ENCODE results near the gene INSRR.

INSRR gene

DNA sequence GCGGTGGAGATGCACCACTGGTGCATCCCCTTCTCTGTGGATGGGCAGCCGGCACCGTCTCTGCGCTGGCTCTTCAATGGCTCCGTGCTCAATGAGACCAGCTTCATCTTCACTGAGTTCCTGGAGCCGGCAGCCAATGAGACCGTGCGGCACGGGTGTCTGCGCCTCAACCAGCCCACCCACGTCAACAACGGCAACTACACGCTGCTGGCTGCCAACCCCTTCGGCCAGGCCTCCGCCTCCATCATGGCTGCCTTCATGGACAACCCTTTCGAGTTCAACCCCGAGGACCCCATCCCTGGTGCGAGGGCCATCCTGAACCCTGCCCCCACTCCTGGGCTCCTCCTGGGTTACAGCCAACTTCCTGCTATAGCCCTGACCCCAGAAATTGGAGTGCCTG lies 14.7 kb upstream of the INSRR start:
- DNase-seq = no peak

DNA sequence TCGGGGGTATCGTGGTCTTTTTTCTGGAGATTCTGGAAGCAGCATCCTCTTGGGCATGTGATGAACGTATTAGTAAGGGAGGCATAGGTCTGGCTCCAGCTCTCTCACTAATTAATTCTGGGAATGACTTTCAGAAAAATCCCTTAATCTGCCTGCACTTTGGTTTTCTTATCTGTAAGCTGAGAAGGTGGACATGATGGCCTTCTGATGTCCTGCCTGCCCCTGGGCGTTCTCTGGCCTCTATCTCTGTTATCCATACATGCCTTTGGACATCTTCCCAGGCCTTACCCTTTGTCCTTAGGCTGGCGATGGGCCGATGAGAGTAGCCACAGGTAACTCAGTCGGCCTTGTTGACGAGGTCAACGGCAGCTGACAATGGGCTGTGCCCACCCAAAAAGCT lies 10.5 kb upstream of the INSRR start:
- no peak for DNase-seq

DNA sequence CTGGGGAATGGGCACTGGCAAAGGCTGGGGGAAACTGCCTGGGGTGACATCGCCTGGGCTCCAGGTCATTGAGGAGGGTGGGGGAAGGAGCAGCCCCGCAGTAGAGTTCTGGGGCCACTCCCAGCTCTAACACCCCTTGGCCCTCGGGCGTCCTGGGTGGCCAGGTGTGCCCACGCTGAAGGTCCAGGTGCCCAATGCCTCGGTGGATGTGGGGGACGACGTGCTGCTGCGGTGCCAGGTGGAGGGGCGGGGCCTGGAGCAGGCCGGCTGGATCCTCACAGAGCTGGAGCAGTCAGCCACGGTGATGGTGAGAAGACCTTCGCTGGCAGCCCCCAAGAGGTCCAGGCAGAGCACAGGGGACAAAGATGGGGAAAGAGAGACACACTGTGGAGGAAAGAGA lies 9.4 kb upstream of the INSRR start:
- DNase-seq = no peak

DNA sequence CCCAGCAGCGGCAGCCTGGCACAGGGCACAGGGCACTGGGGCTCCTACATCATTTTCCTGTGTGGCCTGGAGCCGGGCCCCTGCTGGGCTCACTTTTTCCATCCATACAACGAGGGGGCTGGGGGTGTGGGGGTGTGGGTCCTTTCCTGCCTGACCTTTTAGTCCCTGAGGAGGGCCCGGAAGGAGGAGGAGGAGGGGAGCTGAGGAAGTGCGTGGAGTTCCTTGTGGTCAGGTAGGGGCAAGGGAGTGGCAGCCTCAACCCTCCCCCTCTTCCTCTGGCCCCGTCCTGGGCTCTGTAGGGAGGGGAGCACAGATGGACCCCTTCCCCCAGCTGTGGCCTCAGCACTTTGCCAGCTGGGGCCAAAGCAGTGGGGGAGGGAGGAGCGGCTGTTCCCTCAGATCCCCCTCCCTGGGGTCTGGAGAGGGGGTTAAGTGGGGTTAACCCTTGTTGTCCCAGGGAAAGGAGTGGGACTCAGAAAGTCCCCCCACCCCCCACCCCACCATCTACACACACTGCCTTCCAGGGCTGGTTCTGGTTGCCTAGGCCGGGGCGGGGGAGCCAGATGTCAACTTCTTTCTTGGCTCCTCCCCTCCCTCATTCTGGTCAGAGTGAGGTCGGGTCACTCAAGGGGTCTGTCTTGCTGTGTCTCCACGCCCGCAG lies 7.5 kb upstream of the INSRR start:
- no peak for DNase-seq

DNA sequence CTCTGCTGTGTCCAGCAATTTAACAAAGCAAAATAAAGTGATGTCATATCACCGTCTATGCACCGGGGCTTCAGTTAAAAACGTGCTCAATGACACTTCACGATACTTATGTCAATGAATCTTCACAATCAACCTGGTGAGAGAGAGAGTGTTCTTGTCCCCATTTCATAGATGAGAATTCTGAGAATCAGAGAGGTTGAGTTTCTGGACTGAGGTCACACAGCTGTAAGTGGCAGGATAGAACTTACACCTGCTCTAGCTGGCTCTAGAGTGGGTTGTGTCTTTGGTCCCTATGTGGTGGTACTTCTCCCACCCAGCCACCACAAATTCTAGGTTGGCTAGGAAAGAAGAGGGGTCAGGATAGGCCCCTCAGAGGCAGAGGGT lies 6.9 kb upstream of the INSRR start:
- no peak for DNase-seq

DNA sequence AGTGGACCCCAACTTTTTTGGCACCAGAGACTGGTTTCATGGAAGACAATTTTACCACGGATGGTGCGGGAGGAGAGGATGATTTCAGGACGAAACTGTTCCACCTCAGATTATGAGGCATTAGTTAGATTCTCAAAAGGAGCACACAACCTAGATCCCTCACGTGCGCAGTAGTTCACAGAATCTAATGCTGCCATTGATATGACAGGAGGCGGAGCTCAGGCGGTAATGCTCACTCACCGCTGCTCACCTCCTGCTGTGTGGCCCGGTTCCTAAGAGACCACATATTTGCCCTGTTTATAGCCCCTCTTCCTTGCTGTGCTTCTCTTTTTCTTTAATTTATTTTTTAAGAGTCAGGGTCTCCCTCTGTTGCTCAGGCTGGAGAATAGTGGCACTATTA lies 6.3 kb upstream of the INSRR start:
- DNase-seq = no peak

DNA sequence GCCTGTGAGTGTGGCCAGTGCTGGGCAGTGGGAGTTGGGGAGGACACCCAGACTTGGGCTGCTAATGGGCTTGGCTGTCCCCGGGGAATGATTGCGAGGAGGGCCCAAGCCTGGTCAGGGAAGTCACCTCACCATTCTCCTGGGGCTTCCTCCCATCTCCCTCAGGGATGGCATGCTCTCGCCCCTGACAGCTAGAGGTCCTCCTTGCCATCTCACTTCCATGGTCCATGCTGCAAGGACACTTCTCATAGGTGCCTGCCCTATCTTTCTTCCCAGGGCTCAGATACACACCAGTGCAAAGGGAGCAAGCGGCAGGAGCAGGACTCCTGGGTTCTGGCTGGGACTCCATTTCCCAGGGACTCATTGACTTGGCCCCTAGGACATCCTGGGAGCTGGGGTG lies 5.9 kb upstream of the INSRR start:
- no peak for DNase-seq

DNA sequence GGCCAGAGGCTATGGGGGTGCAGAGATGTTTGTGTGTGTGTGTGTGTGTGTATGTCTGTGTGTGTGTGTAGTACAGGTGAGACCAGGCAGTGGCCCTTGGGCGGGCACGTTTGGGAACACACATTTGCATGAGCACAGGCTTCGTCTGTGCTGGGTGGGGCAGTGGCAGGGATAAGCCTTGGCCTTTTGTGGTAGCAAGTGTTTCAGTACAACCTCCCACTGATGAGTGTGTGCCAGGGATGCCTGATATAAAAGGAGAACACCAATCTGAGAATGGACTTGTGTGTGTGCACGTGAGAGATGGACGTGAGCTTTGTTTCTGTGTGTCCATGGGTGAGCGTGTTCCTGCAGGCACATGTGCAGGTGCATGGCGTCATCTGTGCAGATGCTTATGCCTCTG lies 4.7 kb upstream of the INSRR start:
- no peak for DNase-seq

DNA sequence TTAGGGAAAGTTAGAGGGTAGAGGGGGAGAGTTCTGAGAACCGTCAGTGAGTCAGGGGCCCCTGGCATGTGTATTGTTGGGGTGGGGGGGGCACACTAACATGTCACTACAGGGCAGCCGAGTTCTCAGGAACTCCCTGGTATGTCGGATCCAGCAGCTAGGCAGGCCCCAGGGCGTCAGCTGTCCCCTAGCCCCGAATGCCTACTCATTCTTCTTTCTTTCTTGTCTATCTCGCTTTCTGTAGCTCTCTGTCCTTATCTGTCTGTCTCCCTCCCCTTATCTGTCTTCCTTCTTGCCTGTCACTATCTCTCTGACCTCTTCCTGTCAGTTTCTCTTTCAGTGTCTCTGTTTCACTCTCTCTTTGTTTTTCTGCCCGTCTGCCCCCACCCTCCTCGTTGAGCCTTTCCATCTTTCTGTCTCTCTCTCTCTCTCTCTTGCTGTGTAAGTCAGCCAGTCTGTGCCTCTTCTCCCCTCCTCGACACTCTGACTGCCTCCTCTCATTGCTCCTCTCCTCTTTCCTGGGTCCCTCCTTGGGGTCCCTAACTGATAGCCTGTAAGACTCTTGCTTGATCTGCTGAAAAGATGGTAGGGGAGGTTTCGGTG lies 4.2 kb upstream of the INSRR start:
- no peak for DNase-seq

DNA sequence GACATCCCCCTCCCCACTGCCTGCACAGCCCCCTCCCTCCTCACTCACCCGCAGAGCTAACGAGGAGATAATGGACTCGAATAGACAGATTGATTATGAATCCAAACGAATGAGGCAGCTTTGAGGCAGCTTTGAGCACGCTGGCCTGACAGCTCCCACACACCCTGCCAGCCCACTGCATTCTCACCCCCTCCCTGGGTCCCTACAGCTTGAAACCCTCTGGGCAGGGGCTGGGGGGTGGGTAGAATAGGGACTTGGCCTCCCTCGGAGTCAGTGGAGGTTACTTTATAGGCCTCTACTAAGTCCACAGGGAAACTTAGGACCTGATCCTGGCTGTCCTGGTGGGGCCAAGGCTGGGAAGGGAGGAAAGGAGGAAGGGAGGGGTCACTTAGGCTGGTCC lies 3.7 kb upstream of the INSRR start:
- no peak for DNase-seq

DNA sequence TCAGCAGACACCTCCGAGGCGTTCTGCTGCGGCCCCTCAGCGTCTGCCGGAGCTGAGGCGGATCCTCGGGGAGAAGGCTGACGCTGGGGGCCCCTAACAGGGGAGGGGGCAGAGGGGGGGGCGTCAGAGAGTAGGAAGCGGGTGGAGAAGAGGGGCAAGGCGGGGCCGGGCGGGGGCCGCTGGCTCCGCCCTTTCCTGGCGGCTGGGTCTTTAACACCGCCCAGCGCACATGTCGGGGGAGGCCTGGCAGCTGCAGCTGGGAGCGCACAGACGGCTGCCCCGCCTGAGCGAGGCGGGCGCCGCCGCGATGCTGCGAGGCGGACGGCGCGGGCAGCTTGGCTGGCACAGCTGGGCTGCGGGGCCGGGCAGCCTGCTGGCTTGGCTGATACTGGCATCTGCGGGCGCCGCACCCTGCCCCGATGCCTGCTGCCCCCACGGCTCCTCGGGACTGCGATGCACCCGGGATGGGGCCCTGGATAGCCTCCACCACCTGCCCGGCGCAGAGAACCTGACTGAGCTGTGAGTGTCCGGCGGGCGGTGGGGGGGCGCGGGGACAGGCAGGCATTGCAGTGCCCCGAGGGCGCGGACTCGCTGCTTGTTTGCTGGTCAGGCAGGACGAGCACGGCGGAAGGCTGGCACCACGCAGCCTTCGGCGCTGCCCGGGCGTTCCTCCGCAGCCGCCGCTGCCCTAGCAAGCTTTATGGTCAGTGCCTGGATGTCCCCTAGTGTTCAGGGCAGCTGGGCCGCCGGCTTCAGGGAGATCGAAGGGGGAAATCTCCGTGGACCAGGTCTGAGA lies 1.9 kb upstream of the INSRR start, which contains the start of gene NTRK1:
TSS of gene NTRK1 (plus strand) at position 238 of the 796 bp plus-strand sequence. CDS start at position 308, 70 bp downstream.
- DNase-seq = peak; percentile 54

DNA sequence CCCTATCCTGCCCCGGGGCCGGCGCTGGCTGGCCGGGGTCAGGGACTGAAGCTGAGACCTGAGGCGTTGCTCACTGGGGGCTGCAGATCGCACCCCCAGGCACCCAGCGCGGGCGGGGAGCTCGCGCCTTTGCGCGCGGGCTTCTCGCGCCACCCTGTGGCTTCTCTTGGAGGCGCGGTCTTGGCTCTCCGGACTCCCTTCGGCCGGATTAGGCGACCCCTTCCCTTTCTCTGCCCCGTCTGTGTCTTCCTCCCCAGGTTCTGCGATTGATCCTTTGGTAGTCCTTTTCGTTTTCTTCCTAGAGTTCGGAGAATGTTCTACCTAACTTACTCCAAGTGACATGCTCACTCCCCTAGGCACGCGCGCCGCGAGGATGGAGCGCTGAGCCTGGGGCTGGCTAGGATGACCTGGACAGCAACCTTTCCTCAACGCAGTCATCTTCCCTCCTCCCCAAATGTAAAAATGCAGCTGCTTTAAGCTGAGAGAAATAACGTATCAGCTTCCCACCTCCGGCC lies 1.3 kb upstream of the INSRR start:
- DNase-seq = no peak

DNA sequence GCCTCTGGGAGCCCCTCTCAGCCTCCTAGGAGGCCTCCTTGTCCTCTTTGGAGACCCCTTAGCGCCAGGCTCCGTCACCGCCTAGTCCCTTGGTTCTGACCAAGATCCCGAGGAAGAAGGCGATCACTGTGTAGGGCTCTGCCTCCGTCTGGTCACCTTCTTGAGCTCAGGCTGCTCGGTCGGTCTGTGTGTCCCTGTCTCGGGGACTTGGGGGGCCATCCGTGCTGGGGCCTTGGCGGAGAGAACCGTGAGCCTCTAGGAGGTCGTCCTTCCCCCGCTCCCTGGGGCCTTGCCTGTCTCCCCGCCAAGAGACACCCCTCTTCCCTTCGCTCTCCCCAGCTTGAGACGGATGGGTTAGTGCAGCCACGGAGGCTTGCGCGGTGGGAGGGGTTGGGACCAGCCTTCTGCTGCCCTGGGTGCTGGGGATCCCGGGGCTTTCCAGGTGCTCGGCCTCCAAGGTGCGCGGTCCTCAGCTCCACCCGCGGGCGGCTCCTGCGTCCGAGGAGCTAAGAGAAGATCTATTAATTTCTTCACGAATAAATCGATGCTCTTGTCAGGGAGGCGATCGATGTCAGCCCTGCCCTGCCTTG lies 701 bp upstream of the INSRR start:
- DNase-seq = no peak

DNA sequence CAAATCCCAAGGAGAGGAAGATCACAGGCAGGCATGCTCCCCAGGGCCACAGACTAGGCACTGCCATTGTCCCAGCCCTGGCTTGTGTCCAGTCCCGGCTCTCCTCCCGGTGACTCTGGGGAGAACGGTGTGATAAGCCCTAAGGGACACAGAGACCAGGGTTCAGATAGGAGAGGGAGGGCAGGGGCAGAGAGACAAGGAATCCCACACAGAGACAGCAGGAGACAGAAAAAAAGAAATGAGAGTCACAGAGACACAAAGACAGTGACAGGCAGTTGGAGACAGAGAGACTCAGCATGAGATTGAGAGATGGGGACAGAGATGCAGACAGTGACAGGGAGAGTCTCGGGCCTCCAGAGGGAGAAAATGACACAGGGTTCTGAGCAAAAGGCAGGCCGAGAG lies 361 bp downstream of the INSRR start:
- DNase-seq = no peak

DNA sequence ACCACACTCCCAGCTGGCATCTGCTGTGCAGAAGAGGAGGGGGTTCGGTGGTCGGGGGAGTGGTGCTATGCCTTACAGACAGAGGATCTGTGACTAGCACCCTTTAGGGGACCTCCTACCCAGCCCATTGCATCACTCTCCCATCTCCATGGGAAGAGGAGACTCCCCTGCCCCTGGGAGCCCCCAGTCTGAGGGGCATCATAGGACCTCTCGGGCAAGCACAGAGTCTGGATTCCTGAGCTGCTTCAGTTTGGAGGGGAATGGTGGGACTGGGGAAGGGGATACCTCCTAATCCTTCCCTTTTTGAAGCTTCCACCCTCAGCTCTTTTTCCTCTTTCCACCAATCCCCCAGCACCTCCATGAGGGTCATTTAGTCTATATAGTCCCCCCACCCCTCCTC lies 1.4 kb downstream of the INSRR start:
- DNase-seq = no peak

DNA sequence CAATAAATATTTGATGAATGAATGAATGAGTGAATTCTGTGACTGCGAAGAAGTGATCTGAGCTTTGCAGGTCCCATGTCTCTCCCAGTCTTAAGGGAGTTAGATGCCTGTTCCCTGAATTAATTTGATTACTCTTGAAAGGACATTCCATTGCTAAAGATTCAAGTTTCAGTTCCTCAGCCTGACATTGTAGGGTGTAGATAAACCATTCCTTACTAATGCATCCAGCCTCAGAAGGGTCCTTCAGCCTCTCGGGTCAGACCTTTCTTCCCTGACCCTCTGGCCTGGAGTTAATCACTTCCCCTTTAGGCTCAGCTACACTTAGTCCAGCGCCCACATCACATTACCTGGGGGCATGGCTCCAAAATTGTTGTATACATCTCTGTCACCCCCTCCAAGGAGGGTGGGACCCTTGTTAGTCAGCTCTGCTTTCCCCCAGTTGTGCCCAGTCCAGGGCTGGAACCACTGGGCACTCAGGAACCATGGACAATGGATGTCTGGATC lies 2.6 kb downstream of the INSRR start:
- DNase-seq = no peak

DNA sequence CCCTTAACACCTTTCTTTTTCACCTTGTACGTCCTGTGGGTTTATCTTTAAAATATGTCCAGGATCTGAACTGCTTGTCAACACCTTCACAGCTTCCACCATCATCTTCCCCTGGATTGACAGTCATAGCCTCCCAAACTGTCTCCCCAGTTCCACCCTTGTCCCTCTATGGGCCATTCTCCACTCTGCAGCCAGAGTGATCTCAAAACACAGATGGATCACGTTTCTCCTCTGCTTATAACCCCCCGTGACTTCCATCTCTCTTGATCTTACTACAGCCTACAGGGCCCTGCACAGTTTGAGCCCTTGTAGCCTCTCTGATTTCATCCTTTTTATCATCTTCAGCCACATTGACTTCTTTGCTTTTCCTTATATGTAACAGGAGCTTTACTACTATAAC lies 4.3 kb downstream of the INSRR start:
- no peak for DNase-seq

DNA sequence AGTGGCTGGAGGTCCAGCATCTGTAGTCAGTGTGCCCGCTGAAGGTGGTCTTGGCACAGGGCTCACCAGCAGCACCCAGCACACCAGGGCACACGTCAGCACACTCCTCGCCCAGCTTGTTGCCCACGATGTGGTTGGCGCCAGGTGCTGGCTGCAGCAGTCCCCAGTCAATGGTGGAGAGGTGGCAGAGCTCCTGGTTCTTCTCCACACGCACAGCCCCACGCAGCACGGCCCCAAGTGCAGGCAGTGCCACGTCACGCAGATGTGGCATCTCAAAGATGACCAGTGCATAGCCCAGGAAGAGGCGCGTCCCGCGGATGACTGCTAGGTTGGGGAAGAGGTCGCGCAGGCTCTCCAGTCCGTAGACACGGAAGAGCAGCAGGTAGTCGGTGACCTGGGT lies 5.2 kb downstream of the INSRR start:
- no peak for DNase-seq

DNA sequence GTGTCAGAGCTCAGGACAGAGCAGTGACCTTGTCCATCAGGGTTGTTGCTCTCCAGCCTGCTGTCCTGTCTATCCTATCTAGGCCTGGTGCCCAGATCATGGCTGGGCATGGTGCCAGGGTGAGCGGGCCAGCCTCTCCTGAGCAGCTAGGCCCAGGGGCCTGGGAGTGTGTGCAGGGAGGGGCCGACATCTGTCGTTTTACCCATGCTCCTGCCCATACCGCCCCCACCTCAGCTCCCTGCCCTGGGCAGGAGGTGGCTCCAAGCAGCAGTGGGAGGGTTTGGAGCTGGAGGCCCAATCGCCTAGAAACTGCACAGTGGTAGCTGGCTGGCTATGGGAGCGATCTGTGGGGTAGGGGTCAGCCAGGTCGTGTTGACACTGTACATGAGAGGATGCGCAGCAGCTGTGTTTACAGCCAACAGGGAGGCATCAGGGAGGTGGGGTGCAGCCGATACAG lies 6.5 kb downstream of the INSRR start:
- peak; percentile 96 for DNase-seq

DNA sequence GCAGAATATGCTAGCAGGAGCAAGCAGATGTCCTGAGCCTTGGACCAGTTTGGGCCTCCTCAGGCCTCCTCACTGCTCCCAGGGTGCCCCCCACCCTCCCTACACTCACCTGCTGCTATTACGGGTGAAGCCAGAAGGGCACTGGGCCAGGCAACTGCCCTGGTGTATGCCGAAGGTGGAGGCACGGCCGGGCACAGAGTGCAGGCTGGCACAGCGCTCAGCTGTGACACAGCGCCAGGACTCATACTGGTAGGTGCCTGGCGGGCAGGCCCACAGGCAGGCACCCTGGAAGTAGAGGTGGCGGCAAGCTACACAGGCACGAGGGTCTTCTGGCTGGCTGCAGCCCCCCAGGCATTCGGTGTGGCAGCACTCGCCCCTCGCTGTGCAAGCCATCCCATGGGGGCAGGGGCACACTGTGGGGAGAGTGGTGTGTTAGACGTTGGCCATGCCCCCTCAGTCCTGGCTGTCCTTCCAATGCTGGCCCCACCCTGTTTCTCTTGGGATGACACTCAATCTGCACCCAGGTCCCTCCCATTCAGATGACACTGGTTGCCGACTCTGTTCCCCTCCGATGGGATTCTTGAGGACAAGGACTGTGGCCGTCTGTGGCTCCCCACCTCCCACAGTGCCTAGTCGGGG lies 7.0 kb downstream of the INSRR start:
- peak; percentile 75 for DNase-seq

DNA sequence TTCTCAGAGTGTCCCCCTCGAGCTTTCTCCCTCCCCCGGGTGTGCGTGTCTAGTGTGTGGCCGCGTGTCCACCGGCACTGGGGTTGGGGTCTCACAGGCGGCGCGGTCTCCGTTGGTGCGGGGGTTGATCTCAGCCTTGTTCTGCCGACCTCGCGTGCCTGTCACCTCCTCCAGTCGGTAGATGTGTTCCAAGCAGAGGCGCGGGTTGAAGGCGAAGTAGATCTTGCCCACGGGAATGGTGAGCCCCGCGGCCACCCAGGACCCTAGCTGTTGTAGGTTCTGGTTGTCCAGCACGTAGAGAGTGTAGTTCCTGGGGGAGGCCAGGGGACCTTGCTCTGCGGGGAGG lies 9.8 kb downstream of the INSRR start:
- no peak for DNase-seq

DNA sequence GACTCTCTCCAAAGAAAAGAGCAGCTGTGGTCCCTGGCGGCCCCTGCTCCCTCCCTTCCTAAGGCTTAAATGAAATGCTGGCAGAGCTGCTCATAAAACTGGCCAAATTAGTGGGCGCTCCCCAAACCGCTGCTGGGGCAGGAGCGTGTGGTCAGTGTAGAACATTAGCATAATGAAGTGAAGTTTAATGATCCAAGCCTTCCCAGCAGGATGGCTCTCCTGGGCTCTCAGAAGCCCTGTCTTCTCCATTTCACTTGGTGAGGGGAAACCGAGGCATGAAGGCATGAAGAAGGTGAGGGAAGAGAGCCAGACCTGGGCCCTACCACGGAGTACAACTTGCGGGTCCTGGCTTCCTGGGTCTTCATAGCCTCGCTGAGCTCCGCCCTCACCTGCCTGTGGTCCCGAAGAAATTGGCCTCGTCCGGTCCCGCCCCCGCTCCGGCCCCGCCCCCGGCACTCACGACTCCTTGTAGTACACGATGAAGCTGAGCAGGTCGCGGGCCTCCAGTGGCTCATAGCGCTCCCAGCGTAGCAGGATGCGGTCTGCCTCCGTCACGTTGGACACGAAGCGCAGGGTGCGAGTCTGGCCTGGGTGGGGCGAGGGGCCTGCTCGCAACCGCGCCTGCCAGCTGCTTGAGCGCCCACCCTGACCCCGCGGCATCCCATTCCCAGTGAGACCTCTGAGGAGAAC lies 10.3 kb downstream of the INSRR start:
- DNase-seq = no peak
